GM12878 (cell line): Measurements from ENCODE around the gene SULT2A1. TPM values are rescaled to one million over a fixed set of nuclear protein-coding genes. Genes with fewer than 3 reads are reported as not detected.

Experiments
- ETV6 ChIP-seq, 2 experiments: fragments of 450-650 bp in 1 of 2; IDR thresholded peaks in 1 of 2; conservative IDR thresholded peaks in 1 of 2; 2 replicates each; pipeline ENCODE4 v1.6.1; 2014; ENCODE audit warnings: antibody characterized with exemption in 1 of 2, borderline replicate concordance in 1 of 2, low read depth in 1 of 2, mild to moderate bottlenecking in 1 of 2, moderate library complexity in 1 of 2
- KLF5 ChIP-seq: fragments of 450-650 bp; IDR thresholded peaks from 2 replicates; pipeline ENCODE4 v1.6.1; 2014; ENCODE audit warnings: mild to moderate bottlenecking; ENCODE audit not compliant: partially characterized antibody
- NFXL1 ChIP-seq: fragments of 450-650 bp; IDR thresholded peaks from 2 replicates; pipeline ENCODE4 v1.6.1; 2017; ENCODE audit warnings: antibody characterized with exemption, mild to moderate bottlenecking, borderline replicate concordance
- PAX8 ChIP-seq: fragments of 450-650 bp; IDR thresholded peaks from 2 replicates; pipeline ENCODE4 v1.6.1; 2017; ENCODE audit warnings: mild to moderate bottlenecking, moderate library complexity
- SUPT20H ChIP-seq: IDR thresholded peaks from 2 replicates; pipeline ENCODE4 v1.6.1; 2011; ENCODE audit warnings: low read depth, mild to moderate bottlenecking, low read length, moderate library complexity, borderline replicate concordance; ENCODE audit not compliant: control insufficient read depth
- TCF3 ChIP-seq: IDR thresholded peaks from 2 replicates; pipeline ENCODE4 v1.6.1; 2012; ENCODE audit warnings: low read depth, mild to moderate bottlenecking, low read length, borderline replicate concordance; ENCODE audit not compliant: insufficient read depth
- YBX1 ChIP-seq: fragments of 450-650 bp; IDR thresholded peaks from 2 replicates; pipeline ENCODE4 v1.6.1; 2016; ENCODE audit warnings: antibody characterized with exemption
- polyA plus RNA-seq, 11 experiments: library from polyadenylated mRNA; depleted of rRNA in 4 of 11; unstranded in 6 of 11; stranded (reverse) in 5 of 11; fragments of >200 nt; fragmentation: Nextera tagmentation in 4 of 11; fragmentation: Illumina TruSeq in 1 of 11; extraction: Ambion mirVana in 4 of 11; extraction: Trizol in 1 of 11; gene quantifications; 1 replicate in 1 of 11; 2 replicates in 10 of 11; pipeline versions ENCODE4 v1.2.1 to v1.2.3, GENCODE V29; 2011 to 2016; ENCODE audit warnings: inconsistent platforms in 2 of 11, missing spikeins in 2 of 11, low read depth in 1 of 11
- total RNA-seq, 4 experiments: library from RNA; depleted of rRNA in 3 of 4; stranded (reverse); fragments of >200 nt in 3 of 4; fragmentation: Illumina TruSeq in 1 of 4; extraction: Trizol in 1 of 4; gene quantifications; 2 replicates each; pipeline versions ENCODE4 v1.2.1 to v1.2.3, GENCODE V29; 2013 to 2021
- TF ChIP-seq, protein P1 (sequence below): IDR thresholded peaks from 2 replicates; pipeline ENCODE4 v1.6.1; 2011; ENCODE audit warnings: mild to moderate bottlenecking, low read depth, low read length, moderate library complexity; ENCODE audit not compliant: insufficient replicate concordance
- TF ChIP-seq, protein P2 (sequence below): IDR thresholded peaks from 2 replicates; pipeline ENCODE4 v1.6.1; 2011; ENCODE audit warnings: low read depth, low read length, improper control_type of control experiment, borderline replicate concordance
- TF ChIP-seq, protein P3 (sequence below): fragments of 450-650 bp; IDR thresholded peaks from 2 replicates; pipeline ENCODE4 v1.6.1; 2017; ENCODE audit warnings: mild to moderate bottlenecking, moderate library complexity

SULT2A1 gene
- total and polyA plus RNA-seq, 10 of the 15 experiments (the other 5 are each of a cell fraction or from before 2014, with no cell fraction given), result 0.13 TPM; not detected in 9

DNA sequence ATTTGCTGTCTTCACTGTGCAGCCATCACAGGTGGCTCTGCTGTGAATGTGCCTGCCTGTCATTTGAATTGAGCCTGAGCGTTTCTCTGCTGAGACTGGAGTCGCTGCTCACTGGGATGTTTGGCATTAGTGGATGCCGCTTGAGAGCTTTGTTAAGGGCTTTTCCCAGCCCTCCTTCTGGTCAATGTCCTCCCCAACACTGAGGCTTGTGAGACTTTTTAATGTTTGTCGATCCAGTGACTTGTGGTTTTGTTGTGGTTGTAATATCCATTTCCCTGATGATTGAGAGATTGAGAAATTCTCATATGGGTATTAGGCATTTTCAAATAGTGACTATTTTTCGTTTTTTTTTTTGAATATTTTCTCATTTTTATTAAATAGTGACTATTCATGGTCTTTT lies 24.5 kb downstream of the SULT2A1 start (continued):
- TF ChIP-seq, protein P1, sequence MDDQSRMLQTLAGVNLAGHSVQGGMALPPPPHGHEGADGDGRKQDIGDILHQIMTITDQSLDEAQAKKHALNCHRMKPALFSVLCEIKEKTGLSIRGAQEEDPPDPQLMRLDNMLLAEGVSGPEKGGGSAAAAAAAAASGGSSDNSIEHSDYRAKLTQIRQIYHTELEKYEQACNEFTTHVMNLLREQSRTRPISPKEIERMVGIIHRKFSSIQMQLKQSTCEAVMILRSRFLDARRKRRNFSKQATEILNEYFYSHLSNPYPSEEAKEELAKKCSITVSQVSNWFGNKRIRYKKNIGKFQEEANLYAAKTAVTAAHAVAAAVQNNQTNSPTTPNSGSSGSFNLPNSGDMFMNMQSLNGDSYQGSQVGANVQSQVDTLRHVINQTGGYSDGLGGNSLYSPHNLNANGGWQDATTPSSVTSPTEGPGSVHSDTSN, result no peak
- TF ChIP-seq PAX8 (no peak), KLF5 (no peak), ETV6 (conservative IDR thresholded peaks at IDR 0.05 in 1 of 2, IDR thresholded peaks at IDR 0.05 in 1 of 2; ENCODE audit: borderline replicate concordance in 1 of 2, low read depth in 1 of 2) (no peak), SUPT20H (no peak), TCF3 (no peak), YBX1 (no peak), NFXL1 (no peak)
- TF ChIP-seq, protein P2, sequence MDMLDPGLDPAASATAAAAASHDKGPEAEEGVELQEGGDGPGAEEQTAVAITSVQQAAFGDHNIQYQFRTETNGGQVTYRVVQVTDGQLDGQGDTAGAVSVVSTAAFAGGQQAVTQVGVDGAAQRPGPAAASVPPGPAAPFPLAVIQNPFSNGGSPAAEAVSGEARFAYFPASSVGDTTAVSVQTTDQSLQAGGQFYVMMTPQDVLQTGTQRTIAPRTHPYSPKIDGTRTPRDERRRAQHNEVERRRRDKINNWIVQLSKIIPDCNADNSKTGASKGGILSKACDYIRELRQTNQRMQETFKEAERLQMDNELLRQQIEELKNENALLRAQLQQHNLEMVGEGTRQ, result no peak
- TF ChIP-seq, protein P3, sequence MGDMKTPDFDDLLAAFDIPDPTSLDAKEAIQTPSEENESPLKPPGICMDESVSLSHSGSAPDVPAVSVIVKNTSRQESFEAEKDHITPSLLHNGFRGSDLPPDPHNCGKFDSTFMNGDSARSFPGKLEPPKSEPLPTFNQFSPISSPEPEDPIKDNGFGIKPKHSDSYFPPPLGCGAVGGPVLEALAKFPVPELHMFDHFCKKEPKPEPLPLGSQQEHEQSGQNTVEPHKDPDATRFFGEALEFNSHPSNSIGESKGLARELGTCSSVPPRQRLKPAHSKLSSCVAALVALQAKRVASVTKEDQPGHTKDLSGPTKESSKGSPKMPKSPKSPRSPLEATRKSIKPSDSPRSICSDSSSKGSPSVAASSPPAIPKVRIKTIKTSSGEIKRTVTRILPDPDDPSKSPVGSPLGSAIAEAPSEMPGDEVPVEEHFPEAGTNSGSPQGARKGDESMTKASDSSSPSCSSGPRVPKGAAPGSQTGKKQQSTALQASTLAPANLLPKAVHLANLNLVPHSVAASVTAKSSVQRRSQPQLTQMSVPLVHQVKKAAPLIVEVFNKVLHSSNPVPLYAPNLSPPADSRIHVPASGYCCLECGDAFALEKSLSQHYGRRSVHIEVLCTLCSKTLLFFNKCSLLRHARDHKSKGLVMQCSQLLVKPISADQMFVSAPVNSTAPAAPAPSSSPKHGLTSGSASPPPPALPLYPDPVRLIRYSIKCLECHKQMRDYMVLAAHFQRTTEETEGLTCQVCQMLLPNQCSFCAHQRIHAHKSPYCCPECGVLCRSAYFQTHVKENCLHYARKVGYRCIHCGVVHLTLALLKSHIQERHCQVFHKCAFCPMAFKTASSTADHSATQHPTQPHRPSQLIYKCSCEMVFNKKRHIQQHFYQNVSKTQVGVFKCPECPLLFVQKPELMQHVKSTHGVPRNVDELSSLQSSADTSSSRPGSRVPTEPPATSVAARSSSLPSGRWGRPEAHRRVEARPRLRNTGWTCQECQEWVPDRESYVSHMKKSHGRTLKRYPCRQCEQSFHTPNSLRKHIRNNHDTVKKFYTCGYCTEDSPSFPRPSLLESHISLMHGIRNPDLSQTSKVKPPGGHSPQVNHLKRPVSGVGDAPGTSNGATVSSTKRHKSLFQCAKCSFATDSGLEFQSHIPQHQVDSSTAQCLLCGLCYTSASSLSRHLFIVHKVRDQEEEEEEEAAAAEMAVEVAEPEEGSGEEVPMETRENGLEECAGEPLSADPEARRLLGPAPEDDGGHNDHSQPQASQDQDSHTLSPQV, result no peak
